Activated CD8-positive, alpha-beta memory T cell treated with anti-CD3 and anti-CD28 coated beads, Interleukin-2, amount 50 U/mL, for 48 hours (primary cell): ENCODE measurements around the gene RPS15A.

ENCODE experiments used
- DNase-seq: peaks from one replicate; pipeline ENCODE4 v3.0.0-alpha.2; 2020

The RPS15A gene

DNA sequence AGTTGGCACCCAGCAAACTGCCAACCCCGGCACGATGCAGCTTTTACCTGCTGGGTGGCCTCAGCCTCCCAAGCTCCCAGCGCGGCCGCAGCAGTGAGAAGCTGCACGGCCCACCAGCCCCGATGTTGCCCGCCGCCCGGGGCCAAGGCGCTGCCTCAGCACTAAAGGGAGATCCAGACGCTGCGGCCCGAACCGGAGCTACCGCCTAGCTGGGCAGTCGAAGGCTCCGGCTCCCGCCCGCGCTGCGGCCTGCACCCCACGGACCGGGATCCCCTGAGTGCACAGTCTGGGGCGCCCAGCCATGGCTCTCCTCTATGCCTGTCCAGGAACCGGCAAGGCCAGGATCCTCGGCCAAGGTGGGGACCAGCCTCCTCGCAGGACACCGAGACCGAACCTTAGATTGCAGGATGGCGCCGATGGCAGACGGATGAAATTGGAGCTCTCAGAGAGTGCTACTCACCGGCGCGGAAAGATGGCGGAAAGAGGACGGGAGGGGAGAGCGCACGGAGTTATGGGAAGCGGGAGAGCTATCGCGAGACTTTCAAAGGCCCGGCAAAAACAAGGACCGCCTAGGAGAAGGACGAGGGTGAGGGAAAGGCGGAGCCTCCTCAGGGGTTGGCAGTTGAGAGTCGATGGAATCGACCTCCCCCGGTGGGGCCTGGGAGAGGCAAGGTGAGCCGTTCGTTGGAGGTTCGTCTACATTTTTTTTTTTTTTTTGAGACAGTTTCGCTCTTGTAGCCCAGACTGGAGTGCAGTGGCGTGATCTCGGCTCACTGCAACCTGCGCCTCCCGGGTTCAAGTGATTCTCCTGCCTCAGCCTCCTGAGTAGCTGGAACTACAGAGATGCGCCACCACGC, at the start of gene RPS15A:
Gene RPS15A, minus strand, starts transcription at position 485 of the 857 bp plus-strand sequence. CDS start 1,221 bp downstream, outside the sequence.
- DNase-seq = peak; percentile 93

DNA sequence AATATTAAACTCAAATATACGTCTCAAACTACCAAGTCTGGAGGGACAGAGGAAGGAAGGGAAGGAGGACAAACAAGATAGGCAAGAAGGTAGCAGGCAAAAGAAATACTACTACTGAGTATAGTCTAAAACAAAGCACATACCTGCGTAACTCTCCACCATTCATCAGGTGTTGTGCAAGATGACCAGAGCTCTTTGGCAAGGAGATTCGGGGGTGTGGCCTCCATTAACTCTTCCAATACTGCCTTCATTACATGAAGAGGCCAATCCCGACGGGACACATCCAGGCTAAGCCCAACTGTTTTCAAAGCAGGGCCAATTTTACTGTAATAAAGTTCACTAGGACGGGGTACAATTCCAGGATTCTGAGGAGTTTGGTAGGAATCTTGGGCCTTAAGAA, 49.4 kb upstream of the RPS15A start:
- no peak for DNase-seq

DNA sequence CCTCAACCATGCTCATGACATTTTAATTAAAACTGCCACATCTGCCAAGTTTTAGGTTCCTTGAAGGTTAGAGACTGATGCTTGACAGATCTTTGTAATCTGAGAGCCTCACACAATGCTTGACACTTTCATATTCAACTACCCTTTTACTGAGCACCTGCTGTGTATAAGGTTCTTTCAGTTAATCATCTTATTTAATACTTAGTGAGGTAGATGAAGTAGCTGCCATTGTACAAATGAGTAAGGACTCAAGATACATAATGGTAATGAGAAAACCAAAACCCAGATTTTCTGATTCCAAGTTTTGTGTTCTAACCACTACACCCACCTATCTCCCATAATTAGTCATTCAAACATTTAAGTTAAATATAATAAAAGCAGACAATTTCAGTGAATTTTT, 46.6 kb upstream of the RPS15A start:
- no peak for DNase-seq

DNA sequence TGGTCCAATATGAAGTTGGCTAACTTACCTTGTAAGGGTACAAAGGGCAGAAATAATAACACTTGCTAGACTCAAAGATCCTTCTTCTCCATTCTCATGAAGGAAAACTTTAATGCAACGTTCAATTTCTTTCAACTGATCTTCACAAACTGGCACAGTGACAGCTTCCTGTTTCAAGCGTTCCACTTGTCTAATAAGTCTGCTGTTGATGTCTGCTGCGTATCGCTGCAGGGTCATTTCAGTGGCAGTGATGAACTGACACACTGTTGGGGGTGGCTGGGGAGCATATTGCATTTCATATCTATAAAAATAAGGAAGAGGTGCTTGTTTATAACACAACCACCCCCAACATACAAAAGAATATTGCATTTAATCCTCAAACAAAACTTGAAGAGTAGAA, 44.7 kb upstream of the RPS15A start:
- DNase-seq = no peak

DNA sequence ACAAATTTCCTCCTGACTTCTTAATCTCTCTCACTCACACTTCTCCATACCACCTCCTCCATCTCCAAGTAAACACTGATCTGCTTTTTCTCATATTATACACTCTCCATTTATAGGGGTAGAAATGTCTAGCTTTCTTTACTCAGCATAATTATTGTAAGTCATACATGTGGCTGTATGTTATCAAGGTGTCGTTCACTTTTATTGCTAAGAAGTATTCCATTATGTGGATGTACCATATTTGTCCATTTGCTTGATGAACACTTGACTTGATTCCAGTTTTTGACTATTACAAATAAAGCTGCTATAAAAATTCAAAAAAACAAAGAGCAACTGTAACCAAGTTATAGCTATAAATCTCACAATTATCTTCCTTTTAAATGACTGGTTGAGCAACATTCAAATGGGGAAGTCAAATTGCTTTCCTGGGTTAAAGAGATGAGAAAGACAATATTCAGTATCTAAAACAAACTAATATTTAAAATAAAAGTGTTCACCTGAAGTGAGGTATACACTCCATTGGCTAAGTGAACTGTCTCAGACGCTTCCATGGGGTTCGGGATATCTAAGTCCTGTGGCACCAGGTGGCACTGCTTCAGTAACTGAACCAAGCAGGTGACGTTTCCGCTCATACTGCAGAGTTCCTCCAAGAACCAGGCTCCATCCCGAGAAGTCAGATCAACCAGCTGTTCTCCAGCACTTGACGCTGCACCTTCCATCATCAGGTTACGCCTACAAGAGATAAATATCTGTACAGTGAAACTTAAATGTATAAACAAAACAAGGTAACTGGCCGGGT, 43.8 kb upstream of the RPS15A start:
- no peak for DNase-seq

DNA sequence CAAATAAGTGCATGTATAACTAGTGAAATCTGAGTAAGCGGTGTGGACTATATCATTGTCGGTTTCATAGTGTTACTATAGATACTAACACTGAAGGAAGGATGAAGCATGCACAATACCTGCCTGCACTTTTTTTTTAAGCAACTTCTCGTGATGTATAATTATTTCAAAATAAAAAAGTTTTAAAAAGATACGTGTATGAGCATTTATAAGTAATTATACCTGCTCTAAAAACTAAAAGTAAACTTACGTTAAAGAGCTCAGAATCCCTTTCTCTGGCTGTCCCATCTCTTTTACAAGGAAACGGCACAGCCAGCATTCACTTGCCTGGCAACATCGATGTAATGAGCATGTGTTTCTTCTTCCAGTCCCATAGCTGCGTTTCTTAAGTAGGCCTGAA, 42.5 kb upstream of the RPS15A start:
- DNase-seq = no peak

DNA sequence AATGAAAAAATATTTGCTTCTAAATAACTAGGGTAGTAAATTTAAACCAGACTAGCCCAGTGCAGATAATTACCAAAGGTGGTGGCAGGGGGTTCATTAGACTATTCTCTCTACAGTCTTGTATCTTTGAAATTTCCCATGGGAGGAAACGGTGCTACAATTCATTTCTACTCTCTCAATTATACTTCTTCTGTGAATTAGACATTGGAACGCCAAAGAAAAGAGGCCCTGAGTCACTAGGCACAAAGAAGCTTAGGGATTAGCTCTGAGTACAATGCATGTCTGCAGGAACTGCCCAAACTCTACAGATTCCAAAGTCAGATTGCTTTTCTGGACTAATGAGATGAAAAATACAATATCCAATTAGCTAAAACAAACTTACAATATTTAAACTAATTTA, 41.9 kb upstream of the RPS15A start:
- DNase-seq = no peak

DNA sequence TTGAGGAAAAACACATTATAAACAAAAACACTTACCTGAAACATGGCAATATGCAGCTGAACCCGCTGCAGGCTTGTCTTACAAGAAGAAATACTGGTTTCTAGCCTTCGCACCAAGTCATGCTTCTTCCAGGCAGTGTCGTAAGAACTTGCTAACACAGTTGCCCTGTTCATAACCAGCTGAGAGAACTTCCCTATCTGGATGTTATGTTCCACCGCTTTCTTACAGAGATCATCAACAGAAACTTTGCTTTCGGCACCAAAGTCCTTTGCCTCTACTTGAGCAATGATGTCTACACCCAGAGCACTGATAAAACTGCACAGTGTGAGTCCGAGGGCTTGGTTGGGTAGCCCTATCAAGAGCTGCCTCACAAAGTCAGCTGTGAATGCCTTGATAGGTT, 39.1 kb upstream of the RPS15A start:
- DNase-seq = no peak

DNA sequence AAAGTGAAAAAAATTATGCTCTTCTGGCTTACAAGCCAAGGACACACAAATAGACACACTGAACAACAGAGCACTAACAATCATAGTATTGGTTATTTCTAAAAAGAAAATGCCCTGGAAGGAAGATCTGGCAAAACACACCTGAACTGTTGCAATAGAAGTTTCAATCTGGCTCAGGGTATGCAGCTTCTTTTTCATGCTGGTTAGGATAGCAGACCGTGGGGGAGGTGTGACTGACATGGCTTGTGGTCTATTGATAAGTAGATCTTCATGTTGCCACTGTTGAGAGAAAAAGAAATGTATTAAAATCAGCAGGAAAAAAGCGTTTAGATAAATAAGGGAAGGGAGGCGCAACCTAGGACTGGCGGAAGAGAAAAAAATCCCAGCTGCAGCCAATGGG, 37.8 kb upstream of the RPS15A start:
- DNase-seq = no peak

DNA sequence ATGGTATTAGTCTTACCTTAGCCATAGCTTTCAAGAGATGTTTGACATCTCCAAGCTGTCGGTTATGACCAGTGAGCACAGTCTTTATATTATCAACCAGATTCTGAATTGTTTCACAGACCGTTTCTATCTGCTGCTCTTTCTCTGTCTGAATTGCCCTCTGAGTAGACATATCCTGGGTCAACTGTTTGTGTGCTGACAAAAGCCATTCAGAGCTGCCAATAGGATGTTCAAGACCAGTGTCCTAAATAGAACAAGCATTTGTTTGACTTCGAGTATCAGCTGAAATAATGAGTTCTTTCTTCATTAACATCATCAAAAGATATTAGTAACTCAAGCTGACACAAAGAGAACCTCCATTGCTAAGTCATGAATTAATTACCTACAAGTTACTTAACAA, 26.2 kb upstream of the RPS15A start:
- no peak for DNase-seq

DNA sequence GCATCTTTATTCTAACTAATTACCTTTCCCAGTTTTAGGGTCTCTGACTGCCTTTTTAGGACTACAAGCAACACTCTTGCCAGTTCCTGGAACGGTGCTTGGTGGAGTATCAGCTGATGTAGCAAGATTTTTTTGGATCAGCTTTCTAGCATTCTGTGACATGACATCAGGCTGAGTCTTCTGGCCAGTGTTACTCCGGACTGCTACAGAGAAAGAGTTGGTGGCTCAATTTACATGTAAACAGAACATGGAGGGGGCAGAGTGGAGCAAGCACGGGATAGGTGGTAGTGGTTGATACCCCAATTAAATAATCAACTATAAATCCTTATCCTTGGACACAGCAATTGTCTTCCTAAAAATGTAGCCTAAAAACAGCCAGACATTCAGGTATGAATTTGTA, 21.8 kb upstream of the RPS15A start:
- no peak for DNase-seq

DNA sequence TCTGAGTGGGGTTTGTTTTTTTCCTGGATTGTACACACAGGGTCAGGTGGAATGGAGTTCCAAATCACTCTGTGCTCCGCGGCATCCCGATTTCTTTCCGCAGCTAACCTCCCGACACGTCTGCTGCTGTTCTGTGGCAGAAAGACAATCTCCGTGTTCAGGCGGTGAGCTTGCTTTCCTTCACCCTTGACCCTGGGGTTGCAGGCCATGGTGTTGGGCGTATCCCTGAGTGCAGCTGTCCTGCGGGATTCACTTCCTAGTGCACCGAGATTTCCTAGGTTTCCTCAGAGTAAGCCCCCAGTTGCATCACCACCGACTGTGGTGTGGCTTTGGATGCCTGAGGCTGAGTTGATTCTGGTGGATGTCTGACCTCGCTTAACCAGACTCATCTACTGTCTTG, 19.0 kb upstream of the RPS15A start:
- no peak for DNase-seq

DNA sequence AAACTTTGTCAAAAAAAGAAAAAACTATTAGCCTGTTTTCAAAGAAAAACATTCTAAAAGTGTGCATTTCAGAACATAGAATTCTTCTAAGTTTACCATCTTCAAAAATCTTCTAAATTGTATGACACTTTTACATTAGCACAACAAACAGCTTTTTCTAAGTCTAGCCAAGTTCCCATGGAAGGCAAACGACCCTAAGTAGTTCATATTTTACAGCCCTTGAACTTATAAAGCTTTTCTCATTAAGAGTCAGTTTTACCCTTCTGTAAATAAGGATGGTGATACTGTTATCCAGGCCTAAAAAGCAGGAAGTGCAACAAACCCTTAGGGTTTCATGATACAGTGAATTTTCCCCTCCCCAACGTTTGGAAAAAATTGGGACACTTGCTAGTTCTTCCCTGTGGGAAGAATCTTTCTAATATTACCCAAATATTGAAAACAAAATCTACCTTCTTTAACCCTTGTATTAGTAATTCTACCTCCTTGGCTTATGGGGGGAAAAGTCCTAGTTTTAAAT, 15.2 kb upstream of the RPS15A start:
- DNase-seq = no peak

DNA sequence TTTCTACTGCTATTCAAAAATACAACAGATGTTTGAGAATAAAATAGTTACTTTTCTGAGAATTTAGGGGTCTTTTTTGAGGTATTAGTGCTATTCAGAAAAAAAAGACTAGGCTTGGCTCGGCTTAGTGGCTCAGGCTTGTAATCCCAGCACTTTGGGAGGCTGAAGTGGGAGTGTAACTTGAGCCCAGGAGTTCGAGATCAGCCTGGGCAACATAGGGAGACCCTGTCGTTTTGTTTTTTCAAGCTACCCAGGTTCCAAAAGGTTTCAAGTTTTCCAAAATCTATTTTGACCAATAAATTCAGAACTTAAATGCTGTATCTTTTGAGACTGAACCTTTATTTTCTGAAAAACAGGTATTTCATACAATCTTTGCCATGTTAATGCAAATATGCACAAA, 14.4 kb upstream of the RPS15A start:
- no peak for DNase-seq

DNA sequence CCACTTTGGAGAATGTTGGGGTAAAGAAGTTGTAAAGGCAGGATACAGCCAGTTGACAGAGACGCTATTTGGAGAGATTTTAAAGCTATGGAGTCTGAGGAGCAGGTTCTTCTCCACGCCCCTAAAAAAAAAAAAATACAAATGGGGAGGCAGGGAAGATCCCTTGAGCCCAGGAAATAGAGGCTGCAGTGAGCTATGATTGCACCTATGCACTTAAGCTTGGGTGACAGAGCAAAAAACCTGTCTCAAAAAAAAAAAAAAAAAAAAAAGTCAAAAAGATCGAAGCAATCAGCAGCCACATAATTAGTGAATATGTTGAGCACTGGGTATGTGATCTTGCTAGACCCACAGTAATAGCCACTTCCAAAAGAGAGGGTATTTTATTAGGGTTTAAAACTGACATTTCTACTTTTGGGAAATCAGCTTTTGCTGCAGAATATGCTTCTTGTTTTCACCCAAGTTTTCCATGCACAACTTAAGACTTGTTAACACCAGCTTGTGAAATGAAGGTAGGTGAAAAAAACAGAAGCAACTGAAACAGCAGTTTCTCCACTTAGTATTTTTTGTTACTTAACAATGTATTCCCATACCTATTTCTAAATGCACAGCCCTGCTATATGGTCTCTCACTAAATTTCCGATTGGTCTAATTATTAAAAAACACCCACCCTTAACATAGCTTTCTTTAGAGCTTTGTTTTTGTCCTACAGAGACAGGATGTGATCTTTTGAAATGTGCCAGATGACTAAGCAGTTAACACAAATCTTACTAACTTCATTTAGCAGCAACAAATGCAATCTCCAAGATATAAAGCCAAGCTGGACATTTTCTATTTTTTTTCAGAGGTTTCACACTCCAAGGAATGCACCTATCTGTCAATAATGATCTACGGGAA, 13.7 kb upstream of the RPS15A start:
- no peak for DNase-seq

DNA sequence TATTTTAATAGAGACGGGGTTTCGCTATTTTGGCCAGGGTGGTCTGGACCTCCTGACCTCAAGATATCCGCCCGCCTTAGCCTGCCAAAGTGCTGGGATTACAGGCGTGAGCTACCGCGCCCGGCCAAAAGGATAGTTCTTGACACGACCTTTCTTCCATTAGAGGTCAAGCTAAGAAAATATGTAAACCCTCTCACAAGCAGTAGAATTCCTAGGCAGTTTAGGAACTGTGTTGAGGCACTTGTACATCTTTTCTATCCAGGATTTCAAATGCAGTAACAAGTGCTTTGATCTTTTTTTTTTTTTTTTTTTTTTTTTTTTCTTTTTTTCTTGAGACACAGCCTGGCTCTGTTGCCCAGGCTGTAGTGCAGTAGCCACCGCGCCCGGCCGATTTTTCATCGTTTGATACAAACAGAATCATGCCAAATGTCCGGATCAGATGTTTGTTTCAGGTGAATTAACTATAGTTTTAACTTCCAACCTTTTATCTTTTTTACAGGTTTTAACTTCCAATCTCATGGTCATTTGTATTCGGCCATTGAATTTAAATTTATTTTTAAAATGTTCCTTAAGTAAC, 12.7 kb upstream of the RPS15A start:
- DNase-seq = no peak

DNA sequence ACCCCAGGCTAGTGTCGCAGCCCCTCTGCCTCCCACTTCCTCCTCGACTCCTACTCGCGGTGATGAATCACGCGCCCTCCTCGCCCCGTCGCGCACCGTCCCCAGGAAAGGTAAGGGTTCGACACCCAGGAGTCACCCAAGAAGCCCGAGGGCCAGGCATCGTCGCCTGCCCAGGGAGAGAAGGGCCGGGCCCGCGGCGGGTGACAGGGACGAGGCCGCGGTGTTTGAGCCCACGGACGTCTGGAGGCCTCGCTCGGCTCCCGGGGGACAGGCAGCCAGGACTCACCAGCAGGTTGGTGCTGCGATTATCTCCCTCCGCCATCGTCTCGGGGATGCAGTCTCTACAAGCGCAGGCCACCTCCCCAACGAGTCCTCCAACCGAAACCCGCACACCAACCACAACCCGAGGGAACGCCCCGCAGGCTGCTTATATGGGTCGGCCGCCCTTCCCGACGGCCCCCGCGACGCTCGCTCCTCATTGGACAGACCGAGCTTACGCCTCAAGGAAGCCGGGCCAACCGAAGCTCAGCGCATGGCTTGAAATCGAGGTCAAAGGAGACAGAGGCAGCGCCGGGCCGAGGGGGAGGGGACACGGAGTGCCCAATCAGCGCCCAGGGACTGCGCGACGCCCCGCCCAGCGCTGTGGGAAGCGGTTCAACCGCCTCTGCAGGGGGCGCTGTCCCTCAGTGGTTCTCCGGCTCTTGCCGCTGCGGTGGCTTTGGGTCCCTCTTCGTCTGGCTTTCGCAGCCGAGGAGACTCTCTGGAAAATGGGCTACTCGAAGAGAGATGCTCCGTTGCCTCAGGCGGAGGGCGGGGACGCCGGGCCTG, 11.2 kb upstream of the RPS15A start, which contains the start of gene ARL6IP1:
Gene ARL6IP1, minus strand, starts transcription at position 405 of the 828 bp plus-strand sequence. Its CDS starts 83 bp downstream, at position 322.
- peak; percentile 98 for DNase-seq

DNA sequence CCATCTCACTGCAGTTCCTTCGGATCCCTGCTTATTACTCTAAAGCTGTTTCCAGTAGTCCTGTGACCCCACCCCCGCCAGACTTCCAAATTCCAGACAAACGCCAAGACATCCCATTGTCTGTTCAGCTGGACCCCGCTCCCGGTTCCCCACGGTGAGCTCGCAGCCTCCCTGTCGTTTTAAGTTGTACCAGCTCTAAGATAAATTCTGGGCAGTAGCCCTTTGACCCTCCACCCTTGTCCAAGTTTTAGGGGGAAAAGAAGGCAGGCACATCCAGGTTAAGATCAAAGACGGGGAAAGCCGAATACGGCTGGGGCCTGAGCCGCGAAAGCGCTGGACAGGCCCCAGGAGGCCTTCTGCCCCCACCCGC, 10.6 kb upstream of the RPS15A start:
- DNase-seq = no peak

DNA sequence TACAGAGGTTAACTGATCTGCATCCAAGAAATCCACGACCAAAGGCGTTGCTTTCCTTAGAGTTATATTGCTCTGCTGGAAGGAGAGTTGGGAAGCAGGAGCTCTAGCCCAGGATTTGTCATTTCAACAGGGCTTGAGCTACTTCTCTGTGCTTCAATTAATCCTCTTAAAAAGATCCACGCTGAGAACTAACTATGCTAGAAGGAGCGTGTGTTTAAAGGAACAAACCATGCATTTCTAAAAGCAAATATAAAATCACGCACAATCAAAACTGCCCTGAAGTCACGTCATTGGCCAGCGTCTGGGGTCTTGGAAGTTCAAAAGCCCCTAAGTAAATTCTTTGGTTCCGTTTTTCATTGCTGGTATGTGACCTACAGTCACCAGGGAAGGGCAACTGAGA, 10.2 kb upstream of the RPS15A start:
- DNase-seq = no peak

DNA sequence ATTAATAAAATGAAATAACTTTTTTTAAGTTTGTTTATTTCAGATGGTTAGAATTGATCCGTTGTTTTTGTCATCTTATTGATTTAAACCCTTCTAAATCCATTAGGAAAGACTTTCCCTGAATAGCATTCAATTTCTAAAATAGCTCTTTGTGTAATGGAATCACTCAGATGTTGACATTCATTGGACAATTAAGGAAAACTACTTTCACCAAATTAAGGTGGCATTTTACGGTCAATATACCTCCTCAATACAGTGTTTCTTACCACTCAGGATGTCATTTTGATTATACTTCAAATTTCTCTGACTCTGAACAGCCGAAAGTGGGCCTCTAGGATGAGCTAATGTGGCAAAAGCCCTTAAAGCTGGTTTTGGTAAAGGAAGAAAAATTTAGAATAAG, 9.4 kb upstream of the RPS15A start:
- DNase-seq = no peak

DNA sequence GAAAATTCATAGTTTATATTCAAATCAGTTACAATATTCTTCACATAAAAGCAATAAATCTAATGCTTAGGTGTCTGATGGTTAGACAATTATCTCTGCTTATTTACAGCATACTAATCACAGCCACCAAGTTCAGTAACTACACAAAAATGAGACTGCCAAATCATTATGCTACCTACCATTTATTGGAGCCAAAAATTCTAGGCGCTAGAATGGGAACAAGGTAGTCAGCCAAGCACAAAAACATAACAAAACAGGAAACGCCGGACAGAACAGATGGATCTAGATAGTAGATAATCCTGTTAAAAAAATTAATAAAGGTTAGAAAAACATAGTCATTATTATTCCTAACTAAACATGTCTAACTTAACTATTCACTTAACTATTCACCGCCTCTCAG, 7.6 kb upstream of the RPS15A start:
- no peak for DNase-seq

DNA sequence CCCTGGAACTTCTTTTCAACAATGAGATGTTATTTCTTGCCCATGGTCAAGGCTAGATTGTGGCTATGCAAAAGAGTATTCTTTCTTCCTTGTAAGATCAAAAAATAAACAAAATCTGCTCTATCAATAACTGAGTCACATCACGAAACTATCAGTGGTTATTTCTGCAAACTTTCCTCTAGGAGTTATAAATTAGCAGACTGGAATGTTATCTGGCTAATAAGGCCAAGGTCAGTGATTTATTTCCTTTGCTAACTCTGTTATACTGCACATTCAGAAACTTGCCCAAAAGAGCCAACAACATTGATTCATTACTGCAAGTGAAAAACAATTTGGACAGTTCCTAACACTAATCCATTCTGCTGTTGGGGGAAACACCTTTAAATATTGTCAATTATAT, 6.2 kb upstream of the RPS15A start:
- DNase-seq = no peak
